HCT116 (cell line): Measurements from ENCODE around the gene CIBAR2. TPM values are rescaled to one million over a fixed set of nuclear protein-coding genes. Genes with fewer than 3 reads are reported as not detected.

Experiments used
- ATAC-seq: fragments of 200-7000 bp; cut with Tn5 transposase; 2 replicates; pipeline ENCODE4 v1.9.1; 2020; ENCODE audit warnings: mild to moderate bottlenecking, moderate library complexity
- BruUV-seq: library from RNA; stranded (reverse); fragments of 400-500 nt; replicated peaks from 2 replicates; lab custom pipeline; 2021; lab: Mats Ljungman, UMichigan
- CTCF ChIA-PET: fragments of 300-600 bp; sonication (Branson Sonifier 250); formaldehyde crosslinking; loops from one replicate; lab custom pipeline; 2021; ENCODE audit warnings: antibody characterized with exemption; lab: Charles Lee
- POLR2A ChIA-PET: fragments of 300-600, 350-600 bp; sonication (Branson Sonifier 250); formaldehyde crosslinking; loops from one replicate; lab custom pipeline; 2021; ENCODE audit warnings: antibody characterized with exemption; lab: Charles Lee
- RAD21 ChIA-PET, 2 experiments: fragments of 300-600 bp; sonication (Branson Sonifier 250); formaldehyde crosslinking; loops; one replicate each; lab custom pipeline; 2023; ENCODE audit warnings: low total read pairs in 2 of 2; ENCODE audit not compliant: uncharacterized antibody in 2 of 2, unreplicated experiment in 2 of 2, low non-redundant PET in 1 of 2; lab: Charles Lee
- DNase-seq: peaks from one replicate; pipeline ENCODE4 v3.0.0-alpha.2; 2010; ENCODE audit warnings: low read depth, low spot score
- H2AFZ ChIP-seq: fragments of 200-600 bp; shearing (Covaris generic), sonication (generic); 2 replicates; pipeline ENCODE4 v1.6.1; 2017; ENCODE audit warnings: low read depth, mixed run types, mixed read lengths, antibody characterized with exemption, low read length; ENCODE audit not compliant: poor library complexity, severe bottlenecking
- H3K27ac ChIP-seq: 2 replicates; pipeline ENCODE4 v1.5.1; 2012; ENCODE audit warnings: low read depth, low read length
- H3K27me3 ChIP-seq: fragments of 200-600 bp; sonication (generic); 2 replicates; pipeline ENCODE4 v1.6.1; 2016; ENCODE audit warnings: mixed run types, low read length, mixed read lengths; ENCODE audit not compliant: insufficient read depth
- H3K36me3 ChIP-seq, 2 experiments: fragments of 200-500 bp in 1 of 2; fragments of 200-600 bp in 1 of 2; sonication (Bioruptor generic) in 1 of 2; sonication (generic) in 1 of 2; 2 replicates each; pipeline versions ENCODE4 v1.5.1 to v1.6.1; 2014 to 2016; ENCODE audit warnings: low read length in 2 of 2, inconsistent platforms in 1 of 2, mixed read lengths in 1 of 2, mixed run types in 1 of 2; ENCODE audit not compliant: insufficient read depth in 2 of 2, control insufficient read depth in 1 of 2
- H3K4me1 ChIP-seq, 2 experiments: fragments of 200-600 bp in 1 of 2; sonication (generic) in 1 of 2; 2 replicates each; pipeline versions ENCODE4 v1.5.1 to v1.6.1; 2012 to 2017; ENCODE audit warnings: low read length in 2 of 2, inconsistent platforms in 1 of 2, mild to moderate bottlenecking in 1 of 2, mixed read lengths in 1 of 2, mixed run types in 1 of 2, moderate library complexity in 1 of 2; ENCODE audit not compliant: insufficient read depth in 2 of 2, control insufficient read depth in 1 of 2
- H3K4me2 ChIP-seq: fragments of 200-600 bp; sonication (generic); 2 replicates; pipeline ENCODE4 v1.6.1; 2017; ENCODE audit warnings: mixed run types, low read length, mixed read lengths
- H3K4me3 ChIP-seq, 2 experiments: fragments of 200-600 bp in 1 of 2; sonication (generic) in 1 of 2; replicated peaks in 1 of 2; 2 replicates each; pipeline ENCODE4 v1.5.1; 2011 to 2016; ENCODE audit warnings: low read length in 2 of 2, control low read depth in 1 of 2, low read depth in 1 of 2, mild to moderate bottlenecking in 1 of 2, mixed read lengths in 1 of 2, mixed run types in 1 of 2
- H3K79me2 ChIP-seq: fragments of 200-600 bp; sonication (generic); 2 replicates; pipeline ENCODE4 v1.6.1; 2017; ENCODE audit warnings: mild to moderate bottlenecking, mixed run types, low read length, moderate library complexity, mixed read lengths; ENCODE audit not compliant: insufficient read depth
- H3K9ac ChIP-seq: fragments of 200-600 bp; sonication (generic); 2 replicates; pipeline ENCODE4 v1.6.1; 2016; ENCODE audit warnings: low read length, mixed read lengths
- H3K9me2 ChIP-seq: fragments of 200-600 bp; sonication (generic), shearing (Covaris generic); 2 replicates; pipeline ENCODE4 v1.6.1; 2017; ENCODE audit warnings: mixed run types, mild to moderate bottlenecking, moderate library complexity; ENCODE audit not compliant: insufficient read depth
- H3K9me3 ChIP-seq, 2 experiments: fragments of 200-500 bp in 1 of 2; fragments of 200-600 bp in 1 of 2; sonication (Bioruptor generic) in 1 of 2; sonication (generic) in 1 of 2; 2 replicates each; pipeline ENCODE4 v1.6.1; 2014 to 2017; ENCODE audit warnings: low read length in 2 of 2, mixed read lengths in 2 of 2, inconsistent platforms in 1 of 2, low read depth in 1 of 2, mild to moderate bottlenecking in 1 of 2, mixed run types in 1 of 2, moderate library complexity in 1 of 2; ENCODE audit not compliant: control insufficient read depth in 1 of 2, insufficient read depth in 1 of 2
- H4K20me1 ChIP-seq: fragments of 200-600 bp; sonication (generic), shearing (Covaris generic); 2 replicates; pipeline ENCODE4 v1.6.1; 2017; ENCODE audit warnings: mixed run types, mild to moderate bottlenecking, moderate library complexity; ENCODE audit not compliant: insufficient read depth
- CBX3 ChIP-seq: IDR thresholded peaks from 2 replicates; pipeline ENCODE4 v1.6.1; 2012; ENCODE audit warnings: low read depth
- ELF1 ChIP-seq: IDR thresholded peaks from 2 replicates; pipeline ENCODE4 v1.6.1; 2012; ENCODE audit warnings: low read depth, borderline replicate concordance
- EZH2 ChIP-seq: fragments of 200-600 bp; sonication (generic); IDR thresholded peaks from 2 replicates; pipeline ENCODE4 v1.6.1; 2017; ENCODE audit warnings: antibody characterized with exemption, mixed run types
- EZH2phosphoT487 ChIP-seq: fragments of 200-600 bp; IDR thresholded peaks from 2 replicates; pipeline ENCODE4 v1.6.1; 2018; ENCODE audit warnings: antibody characterized with exemption, borderline replicate concordance
- POLR2A ChIP-seq: IDR thresholded peaks from 2 replicates; pipeline ENCODE4 v1.7.0; 2011; ENCODE audit warnings: borderline replicate concordance; ENCODE audit not compliant: insufficient read depth, insufficient read length; ENCODE audit errors: extremely low read depth
- POLR2AphosphoS5 ChIP-seq: IDR thresholded peaks from 2 replicates; pipeline ENCODE4 v1.6.1; 2011; ENCODE audit warnings: mild to moderate bottlenecking, low read depth, low read length, moderate library complexity
- RAD21 ChIP-seq: IDR thresholded peaks from 2 replicates; pipeline ENCODE4 v1.6.1; 2012; ENCODE audit warnings: low read depth, mild to moderate bottlenecking
- SP1 ChIP-seq: IDR thresholded peaks from 2 replicates; pipeline ENCODE4 v1.6.1; 2012; ENCODE audit warnings: low read depth
- SRF ChIP-seq: IDR thresholded peaks from 2 replicates; pipeline ENCODE4 v1.6.1; 2012; ENCODE audit warnings: low read depth
- TCF7L2 ChIP-seq: IDR thresholded peaks from 2 replicates; pipeline ENCODE4 v1.7.0; 2011; ENCODE audit warnings: borderline replicate concordance, inconsistent platforms; ENCODE audit not compliant: insufficient read depth, insufficient read length; ENCODE audit errors: extremely low read depth
- ZBTB33 ChIP-seq: IDR thresholded peaks from 2 replicates; pipeline ENCODE4 v1.6.1; 2011; ENCODE audit warnings: mild to moderate bottlenecking, low read length, moderate library complexity; ENCODE audit not compliant: insufficient replicate concordance; ENCODE audit errors: extremely low read depth
- ZNF274 ChIP-seq: fragments of 200-500 bp; sonication (Bioruptor generic); IDR thresholded peaks from 2 replicates; pipeline ENCODE4 v1.6.1; 2014; ENCODE audit warnings: mild to moderate bottlenecking, low read depth, low read length, inconsistent platforms
- intact Hi-C: fragments of 100-400 bp; cut with micrococcal nuclease; formaldehyde crosslinking; loops from 2 replicates; pipeline ENCODE4 v1.10.0; 2022
- total RNA-seq: library from RNA; stranded (reverse); gene quantifications from one replicate; pipeline ENCODE4 v1.2.1, GENCODE V29; 2021; ENCODE audit not compliant: unreplicated experiment
- TF ChIP-seq, protein P1 (sequence below), 3 experiments: fragments of 200-600 bp in 1 of 3; sonication (generic) in 1 of 3; IDR thresholded peaks in 2 of 3; conservative IDR thresholded peaks in 1 of 3; 2 replicates each; pipeline ENCODE4 v1.5.1; 2012 to 2017; ENCODE audit warnings: low read depth in 2 of 3, low read length in 2 of 3, antibody characterized with exemption in 1 of 3, borderline replicate concordance in 1 of 3, control low read depth in 1 of 3, mild to moderate bottlenecking in 1 of 3, mixed read lengths in 1 of 3, mixed run types in 1 of 3, moderate library complexity in 1 of 3; ENCODE audit not compliant: insufficient read depth in 1 of 3

Gene CIBAR2
- total RNA-seq, 1 experiment from 2014 or later, result 0.27 TPM

- H3K9ac ChIP-seq, result no peak overlapping the region
- no peak overlapping the region for H3K27ac ChIP-seq
- H3K4me1 ChIP-seq, result peaks cover 8 to 20% of the 10 kb centered on the region in 2 experiments; a peak in 3 of 4 replicates
- H4K20me1 ChIP-seq, result no peaks in the 10 kb centered on the region
- H3K9me3 ChIP-seq, result 0 out of 4 replicates have a peak, but pooled peaks cover 0 to 5% of the 10 kb centered on the region in 2 experiments
- TF ChIP-seq TCF7L2, result no peak
- TF ChIP-seq, protein P1, sequence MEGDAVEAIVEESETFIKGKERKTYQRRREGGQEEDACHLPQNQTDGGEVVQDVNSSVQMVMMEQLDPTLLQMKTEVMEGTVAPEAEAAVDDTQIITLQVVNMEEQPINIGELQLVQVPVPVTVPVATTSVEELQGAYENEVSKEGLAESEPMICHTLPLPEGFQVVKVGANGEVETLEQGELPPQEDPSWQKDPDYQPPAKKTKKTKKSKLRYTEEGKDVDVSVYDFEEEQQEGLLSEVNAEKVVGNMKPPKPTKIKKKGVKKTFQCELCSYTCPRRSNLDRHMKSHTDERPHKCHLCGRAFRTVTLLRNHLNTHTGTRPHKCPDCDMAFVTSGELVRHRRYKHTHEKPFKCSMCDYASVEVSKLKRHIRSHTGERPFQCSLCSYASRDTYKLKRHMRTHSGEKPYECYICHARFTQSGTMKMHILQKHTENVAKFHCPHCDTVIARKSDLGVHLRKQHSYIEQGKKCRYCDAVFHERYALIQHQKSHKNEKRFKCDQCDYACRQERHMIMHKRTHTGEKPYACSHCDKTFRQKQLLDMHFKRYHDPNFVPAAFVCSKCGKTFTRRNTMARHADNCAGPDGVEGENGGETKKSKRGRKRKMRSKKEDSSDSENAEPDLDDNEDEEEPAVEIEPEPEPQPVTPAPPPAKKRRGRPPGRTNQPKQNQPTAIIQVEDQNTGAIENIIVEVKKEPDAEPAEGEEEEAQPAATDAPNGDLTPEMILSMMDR (IDR thresholded peaks at IDR 0.05 in 2 of 3, conservative IDR thresholded peaks at IDR 0.05 in 1 of 3; ENCODE audit: borderline replicate concordance in 1 of 3, insufficient read depth in 1 of 3, low read depth in 2 of 3, low read length in 2 of 3), result no peak
- TF ChIP-seq POLR2A, result no peak
- no peak for TF ChIP-seq EZH2
- TF ChIP-seq POLR2AphosphoS5, result no peak
- no peak for TF ChIP-seq ZNF274
- no peak for TF ChIP-seq CBX3
- TF ChIP-seq ELF1, result no peak
- no peak for TF ChIP-seq SP1
- no peak for TF ChIP-seq ZBTB33
- TF ChIP-seq EZH2phosphoT487, result no peak
- TF ChIP-seq SRF, result no peak
- TF ChIP-seq RAD21, result no peak
- DNase-seq (no peak), ATAC-seq (no peak)
- ChIA-PET RAD21 (no interaction called here), POLR2A (no interaction called here), CTCF (no interaction called here)
- BruUV-seq, result no TSS peak
- H3K36me3 ChIP-seq, result no peaks in the 10 kb centered on the region
- no peaks in the 10 kb centered on the region for H3K79me2 ChIP-seq
- H3K4me3 ChIP-seq, result no peak overlapping the region
- no peak overlapping the region for H2AFZ ChIP-seq
- intact Hi-C loops, result no loop called here
- no peaks in the 10 kb centered on the region for H3K9me2 ChIP-seq
- no peaks in the 10 kb centered on the region for H3K27me3 ChIP-seq
- H3K4me2 ChIP-seq, result no peak overlapping the region
Observed at GRCh38 chr16:85120006-85120340, 7.7 kb upstream of the CIBAR2 start.
